H1 (cell line): ENCODE results near the gene IFNG-AS1. TPM values are rescaled to one million over a fixed set of nuclear protein-coding genes. Genes with fewer than 3 reads are reported as not detected.

Experiments
- BCL11A ChIP-seq, 2 experiments: IDR thresholded peaks; one replicate each; pipeline ENCODE4 v1.6.1; 2011; ENCODE audit warnings: low read depth in 2 of 2, low read length in 2 of 2, mild to moderate bottlenecking in 2 of 2
- KDM1A ChIP-seq: fragments of 200-600, 300-600 bp; sonication (generic); IDR thresholded peaks from 2 replicates; pipeline ENCODE4 v1.7.1; 2016; ENCODE audit warnings: mild to moderate bottlenecking, low read length, borderline replicate concordance
- POLR2AphosphoS5 ChIP-seq: IDR thresholded peaks from 2 replicates; pipeline ENCODE4 v1.6.1; 2011; ENCODE audit warnings: low read depth, low read length
- polyA plus RNA-seq, 7 experiments: library from polyadenylated mRNA; depleted of rRNA in 3 of 7; stranded (reverse) in 5 of 7; unstranded in 2 of 7; fragments of >200 nt in 5 of 7; fragments of 200-250 nt in 2 of 7; gene quantifications; 1 replicate in 5 of 7; 2 replicates in 1 of 7; 4 replicates in 1 of 7; pipeline versions ENCODE4 v1.2.1 to v1.2.3, GENCODE V29; 2011 to 2013; ENCODE audit warnings: missing spikeins in 2 of 7, mixed read lengths in 2 of 7
- total RNA-seq: library from RNA; stranded (reverse); fragmentation: NEBNext Ultra II Directional; extraction: Animal tissue kit (Norgen Biotek cat#: 25700); gene quantifications from 2 replicates; pipeline ENCODE4 v1.2.1, GENCODE V29; 2021

IFNG-AS1 gene
- total and polyA plus RNA-seq, 2 of the 8 experiments (the other 6 are each of a cell fraction or from before 2014, with no cell fraction given), result not detected

DNA sequence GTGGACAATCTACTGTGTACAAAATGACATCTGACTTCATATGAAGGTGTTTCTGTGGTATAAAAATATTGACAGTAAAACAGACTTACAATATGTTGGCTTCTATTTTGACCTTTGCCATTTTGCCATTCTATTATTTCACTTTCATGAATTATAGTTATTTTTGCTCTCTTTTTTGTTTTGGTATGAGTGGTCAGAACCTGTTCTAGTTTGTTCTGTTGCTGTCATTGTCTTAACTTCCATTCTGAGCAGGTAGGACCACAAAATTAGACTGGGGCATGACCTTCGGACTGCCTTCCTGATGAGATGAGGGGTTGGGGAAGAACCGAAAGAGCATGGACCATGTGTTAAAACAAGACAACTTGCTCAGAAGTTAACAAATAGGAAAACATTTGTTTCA lies 36.5 kb upstream of the IFNG-AS1 start (continued):
- TF ChIP-seq BCL11A (IDR thresholded peaks at IDR 0.05; ENCODE audit: low read depth in 2 of 2, low read length in 2 of 2) (no peak), KDM1A (no peak), POLR2AphosphoS5 (no peak)
